ENCODE data around the gene GUCY1A2. TPM values are rescaled to one million over a fixed set of nuclear protein-coding genes. Genes with fewer than 3 reads are reported as not detected.

Gene GUCY1A2
- total RNA-seq, 1 donor = under 0.01 TPM

- Histone ChIP-seq H3K36me3 (ENCODE audit: insufficient read depth, low read length) (no peaks in the 10 kb centered on the region), H3K79me2 (ENCODE audit: insufficient read depth, low read length) (no peaks in the 10 kb centered on the region), H3K4me2 (ENCODE audit: insufficient read depth, low read length) (no peak overlapping the region), H3K27me3 (ENCODE audit: insufficient read depth, low read length) (no peaks in the 10 kb centered on the region), H3K4me3 (ENCODE audit: insufficient read depth, low read length) (no peak overlapping the region), H4K20me1 (ENCODE audit: insufficient read depth, low read length) (no peaks in the 10 kb centered on the region), H2AFZ (ENCODE audit: low read length) (no peak overlapping the region), H3K4me1 (ENCODE audit: insufficient read depth, low read length) (no peaks in the 10 kb centered on the region), H3K9me3 (ENCODE audit: low read depth, low read length) (no peaks in the 10 kb centered on the region), H3K27ac (ENCODE audit: low read depth, low read length) (no peak overlapping the region)
- no peak for TF ChIP-seq CTCF (IDR thresholded peaks at IDR 0.05; ENCODE audit: extremely low read depth, low read depth, low read length)
- DNase-seq (ENCODE audit: insufficient read length, low spot score, missing footprints) = no peak
Observed at GRCh38 chr11:106854429-106854828, 163.8 kb downstream of the GUCY1A2 start.

- Histone ChIP-seq H3K36me3 (ENCODE audit: insufficient read depth, low read length) (no peaks in the 10 kb centered on the region), H4K20me1 (ENCODE audit: insufficient read depth, low read length) (no peaks in the 10 kb centered on the region), H3K4me2 (ENCODE audit: insufficient read depth, low read length) (no peak overlapping the region), H3K27ac (ENCODE audit: low read depth, low read length) (no peak overlapping the region), H3K27me3 (ENCODE audit: insufficient read depth, low read length) (no peaks in the 10 kb centered on the region), H2AFZ (ENCODE audit: low read length) (no peak overlapping the region), H3K79me2 (ENCODE audit: insufficient read depth, low read length) (no peaks in the 10 kb centered on the region), H3K9me3 (ENCODE audit: low read depth, low read length) (no peaks in the 10 kb centered on the region), H3K4me1 (ENCODE audit: insufficient read depth, low read length) (no peaks in the 10 kb centered on the region), H3K4me3 (ENCODE audit: insufficient read depth, low read length) (no peak overlapping the region)
- no peak for DNase-seq (ENCODE audit: insufficient read length, low spot score, missing footprints)
- no peak for TF ChIP-seq CTCF (IDR thresholded peaks at IDR 0.05; ENCODE audit: extremely low read depth, low read depth, low read length)
Observed at GRCh38 chr11:106853850-106854401, 164.3 kb downstream of the GUCY1A2 start.

- Histone ChIP-seq H3K9me3 (ENCODE audit: low read depth, low read length) (no peaks in the 10 kb centered on the region), H4K20me1 (ENCODE audit: insufficient read depth, low read length) (no peaks in the 10 kb centered on the region), H3K36me3 (ENCODE audit: insufficient read depth, low read length) (no peaks in the 10 kb centered on the region), H3K79me2 (ENCODE audit: insufficient read depth, low read length) (no peaks in the 10 kb centered on the region), H3K27ac (ENCODE audit: low read depth, low read length) (no peak overlapping the region), H3K4me1 (ENCODE audit: insufficient read depth, low read length) (no peaks in the 10 kb centered on the region), H3K4me2 (ENCODE audit: insufficient read depth, low read length) (no peak overlapping the region), H2AFZ (ENCODE audit: low read length) (no peak overlapping the region), H3K4me3 (ENCODE audit: insufficient read depth, low read length) (no peak overlapping the region), H3K27me3 (ENCODE audit: insufficient read depth, low read length) (no peaks in the 10 kb centered on the region)
- no peak for DNase-seq (ENCODE audit: insufficient read length, low spot score, missing footprints)
- TF ChIP-seq CTCF (IDR thresholded peaks at IDR 0.05; ENCODE audit: extremely low read depth, low read depth, low read length) = no peak
Observed at GRCh38 chr11:106852779-106853178, 165.5 kb downstream of the GUCY1A2 start.

- Histone ChIP-seq H2AFZ (ENCODE audit: low read length) (no peak overlapping the region), H3K4me2 (ENCODE audit: insufficient read depth, low read length) (no peak overlapping the region), H3K27ac (ENCODE audit: low read depth, low read length) (no peak overlapping the region), H3K27me3 (ENCODE audit: insufficient read depth, low read length) (no peaks in the 10 kb centered on the region), H3K9me3 (ENCODE audit: low read depth, low read length) (no peaks in the 10 kb centered on the region), H3K4me1 (ENCODE audit: insufficient read depth, low read length) (no peaks in the 10 kb centered on the region), H4K20me1 (ENCODE audit: insufficient read depth, low read length) (no peaks in the 10 kb centered on the region), H3K36me3 (ENCODE audit: insufficient read depth, low read length) (no peaks in the 10 kb centered on the region), H3K79me2 (ENCODE audit: insufficient read depth, low read length) (no peaks in the 10 kb centered on the region), H3K4me3 (ENCODE audit: insufficient read depth, low read length) (no peak overlapping the region)
- no peak for TF ChIP-seq CTCF (IDR thresholded peaks at IDR 0.05; ENCODE audit: extremely low read depth, low read depth, low read length)
- DNase-seq (ENCODE audit: insufficient read length, low spot score, missing footprints) = no peak
Observed at GRCh38 chr11:106848526-106848925, 169.8 kb downstream of the GUCY1A2 start.
